Activated naive CD4-positive, alpha-beta T cell treated with anti-CD3 and anti-CD28 coated beads for 36 hours (primary cell): ENCODE measurements around the gene SEMA5B. TPM values are rescaled to one million over a fixed set of nuclear protein-coding genes. Genes with fewer than 3 reads are reported as not detected.

Experiments
- CTCF ChIA-PET: fragments of 350-600 bp; sonication (Branson Sonifier 250); formaldehyde crosslinking; loops from one replicate; lab custom pipeline; 2021; ENCODE audit warnings: antibody characterized with exemption; lab: Charles Lee
- DNase-seq: peaks from one replicate; pipeline ENCODE4 v3.0.0-alpha.2; 2020
- H3K27ac Mint-ChIP-seq: one replicate; pipeline ENCODE4 v1.8.0; 2021; ENCODE audit warnings: mild to moderate bottlenecking, mixed read lengths
- H3K27me3 Mint-ChIP-seq: one replicate; pipeline ENCODE4 v1.8.0; 2021; ENCODE audit warnings: low read depth, mixed read lengths
- H3K36me3 Mint-ChIP-seq: one replicate; pipeline ENCODE4 v1.8.0; 2021; ENCODE audit warnings: low read depth, mixed read lengths
- H3K4me1 Mint-ChIP-seq: one replicate; pipeline ENCODE4 v1.8.0; 2021; ENCODE audit warnings: low read depth, mixed read lengths
- H3K4me3 Mint-ChIP-seq: one replicate; pipeline ENCODE4 v1.8.0; 2021; ENCODE audit warnings: mild to moderate bottlenecking, moderate library complexity, mixed read lengths
- H3K9me3 Mint-ChIP-seq: one replicate; pipeline ENCODE4 v1.8.0; 2021; ENCODE audit warnings: mixed read lengths
- intact Hi-C: fragments of 100-400 bp; cut with micrococcal nuclease; formaldehyde crosslinking; loops from one replicate; pipeline ENCODE4 v1.15.1; 2023
- total RNA-seq, 2 experiments: library from RNA; stranded (reverse); gene quantifications; one replicate each; pipeline ENCODE4 v1.2.3, GENCODE V29; 2021

SEMA5B gene
- total RNA-seq, 2 experiments from 2014 or later: not detected

- no peak for DNase-seq
- Mint-ChIP-seq H3K36me3 (no peaks in the 10 kb centered on the region), H3K27me3 (peaks cover 14% of the 10 kb centered on the region), H3K4me3 (no peak overlapping the region), H3K27ac (no peak overlapping the region), H3K9me3 (no peaks in the 10 kb centered on the region), H3K4me1 (peaks cover 13% of the 10 kb centered on the region)
- CTCF ChIA-PET: no interaction called here
- intact Hi-C loops: no loop called here
Observed at GRCh38 chr3:122974764-122975162, 52.8 kb downstream of the SEMA5B start.

DNA sequence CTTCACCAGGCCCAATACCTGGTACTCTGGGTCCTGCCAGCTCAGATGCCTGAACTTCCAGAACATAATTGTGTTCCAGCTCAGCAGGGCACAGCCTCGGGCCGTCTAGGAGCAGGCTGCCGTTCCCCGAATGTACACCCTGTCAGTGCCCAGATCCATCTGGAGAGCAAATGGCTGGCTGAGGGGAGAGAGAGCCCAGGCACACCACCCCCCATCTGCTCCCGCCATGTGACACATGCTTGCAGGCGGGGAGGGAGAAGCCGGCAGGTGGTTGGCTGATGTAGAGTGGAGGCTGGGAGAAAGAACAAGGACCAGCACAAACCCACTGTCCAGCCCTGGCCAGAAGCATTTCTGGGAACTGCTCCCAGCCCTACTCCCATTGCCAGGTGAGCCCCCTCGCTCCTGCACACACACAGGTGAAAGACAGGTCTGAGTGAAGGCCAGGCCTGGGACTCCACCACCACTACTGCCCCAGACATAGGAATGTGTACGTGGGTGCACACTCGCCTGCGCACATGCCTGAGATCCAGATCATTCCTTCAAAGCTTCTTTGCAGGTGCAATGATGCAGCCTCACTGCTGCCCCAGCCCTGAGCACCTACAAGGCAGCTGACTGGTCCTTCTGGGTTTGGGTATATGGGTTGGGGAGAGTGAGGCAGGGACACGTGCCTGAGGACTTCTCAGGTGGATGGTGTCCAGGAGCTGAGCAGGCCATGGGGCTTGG is 53.5 kb downstream of the SEMA5B start:
- Mint-ChIP-seq H3K4me1 (peaks cover 13% of the 10 kb centered on the region), H3K36me3 (no peaks in the 10 kb centered on the region), H3K27me3 (peaks cover 14% of the 10 kb centered on the region), H3K27ac (no peak overlapping the region), H3K9me3 (no peaks in the 10 kb centered on the region), H3K4me3 (no peak overlapping the region)
- intact Hi-C loops: no loop called here
- CTCF ChIA-PET: no interaction called here
- no peak for DNase-seq

DNA sequence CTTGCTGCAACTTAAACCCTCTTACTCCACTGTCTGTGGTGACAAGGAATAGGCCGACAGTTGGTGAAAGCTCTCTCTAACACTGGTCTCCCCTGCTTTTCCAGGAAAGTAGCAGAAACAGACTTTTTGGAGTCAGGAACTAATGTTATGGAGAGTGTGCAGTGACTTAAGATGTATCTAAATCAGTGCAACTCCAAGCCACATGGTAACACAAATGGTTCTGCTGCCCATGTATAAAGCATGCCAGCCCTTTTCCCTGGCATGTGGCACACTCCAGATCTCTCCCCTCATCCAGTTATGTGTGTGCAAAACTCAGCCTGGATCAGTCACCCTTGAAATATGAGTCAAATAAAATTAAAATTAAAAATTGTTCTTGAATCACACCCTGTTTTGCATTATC is 55.4 kb downstream of the SEMA5B start:
- Mint-ChIP-seq H3K27me3 (peaks cover 14% of the 10 kb centered on the region), H3K27ac (no peak overlapping the region), H3K4me3 (no peak overlapping the region), H3K36me3 (no peaks in the 10 kb centered on the region), H3K4me1 (peaks cover 13% of the 10 kb centered on the region), H3K9me3 (no peaks in the 10 kb centered on the region)
- intact Hi-C loops: no loop called here
- DNase-seq: no peak
- CTCF ChIA-PET: no interaction called here

DNA sequence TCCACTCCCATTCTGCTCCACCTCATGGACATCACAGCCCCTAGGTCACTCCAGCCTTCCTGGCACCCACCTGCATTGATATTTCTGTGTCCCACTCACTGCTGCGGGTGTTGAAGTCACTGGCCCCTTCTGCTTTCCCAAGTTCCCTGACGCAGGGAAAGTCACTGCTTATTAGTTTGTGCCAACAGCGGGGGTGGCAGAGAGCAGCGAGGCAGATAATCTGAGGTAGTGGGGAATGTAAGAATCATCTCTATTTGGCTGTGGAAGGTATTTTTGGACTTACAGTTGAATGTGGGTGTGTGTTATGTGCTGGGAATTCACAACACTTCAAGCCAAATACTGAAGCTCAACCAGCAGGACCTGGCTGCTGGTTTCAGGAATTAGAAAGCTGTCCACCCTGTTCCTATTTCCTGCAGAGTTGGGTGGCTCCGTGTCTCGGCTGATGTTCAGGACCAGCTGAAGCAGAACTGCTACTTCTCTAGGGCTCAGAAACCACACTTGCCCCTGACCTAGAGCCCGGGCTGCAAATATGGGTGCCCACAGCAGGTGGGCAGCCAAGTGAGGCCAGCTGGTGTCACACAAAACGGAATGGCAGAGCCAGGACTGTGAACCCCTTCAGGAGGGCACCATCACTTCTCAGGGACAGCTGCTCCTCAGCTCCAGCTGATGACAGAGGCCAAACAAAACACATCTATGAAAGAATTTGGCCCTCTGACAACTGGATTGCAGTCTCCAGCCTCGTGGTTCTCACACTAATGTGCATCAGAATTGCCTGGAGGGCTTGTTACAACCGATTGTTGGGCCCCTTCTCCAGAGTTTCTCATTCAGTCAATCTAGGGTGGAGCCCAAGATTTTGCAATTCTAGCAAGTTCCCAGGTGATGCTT is 57.7 kb downstream of the SEMA5B start:
- CTCF ChIA-PET: no interaction called here
- no peak overlapping the region for H3K4me3 Mint-ChIP-seq
- intact Hi-C loops: no loop called here
- H3K27me3 Mint-ChIP-seq: peaks cover 6% of the 10 kb centered on the region
- no peak for DNase-seq
- H3K9me3 Mint-ChIP-seq: no peaks in the 10 kb centered on the region
- no peaks in the 10 kb centered on the region for H3K36me3 Mint-ChIP-seq
- H3K27ac Mint-ChIP-seq: no peak overlapping the region
- H3K4me1 Mint-ChIP-seq: peaks cover 1% of the 10 kb centered on the region

DNA sequence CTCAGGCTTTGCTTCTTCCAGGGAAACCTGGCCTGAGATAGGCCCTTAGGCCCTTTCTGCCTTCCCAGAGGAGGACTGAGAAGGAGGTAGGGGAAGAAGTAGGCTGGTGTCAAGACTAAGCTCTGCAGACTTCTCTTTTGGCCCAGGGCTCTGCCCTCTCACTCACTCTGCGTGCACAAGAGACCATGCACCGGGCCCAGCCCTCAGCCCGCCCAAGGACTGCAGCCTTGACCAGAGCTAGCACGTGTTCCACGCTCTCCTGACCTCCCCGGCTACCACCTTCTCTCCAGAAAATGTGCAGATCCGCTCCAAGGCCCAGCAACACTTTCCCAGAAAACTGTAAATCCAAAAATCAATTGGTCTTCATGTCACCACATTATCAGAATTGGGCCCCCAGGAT is 59.8 kb downstream of the SEMA5B start:
- CTCF ChIA-PET: no interaction called here
- H3K4me1 Mint-ChIP-seq: no peaks in the 10 kb centered on the region
- DNase-seq: no peak
- intact Hi-C loops: no loop called here
- no peak overlapping the region for H3K4me3 Mint-ChIP-seq
- H3K27ac Mint-ChIP-seq: no peak overlapping the region
- H3K27me3 Mint-ChIP-seq: no peaks in the 10 kb centered on the region
- no peaks in the 10 kb centered on the region for H3K9me3 Mint-ChIP-seq
- H3K36me3 Mint-ChIP-seq: no peaks in the 10 kb centered on the region

DNA sequence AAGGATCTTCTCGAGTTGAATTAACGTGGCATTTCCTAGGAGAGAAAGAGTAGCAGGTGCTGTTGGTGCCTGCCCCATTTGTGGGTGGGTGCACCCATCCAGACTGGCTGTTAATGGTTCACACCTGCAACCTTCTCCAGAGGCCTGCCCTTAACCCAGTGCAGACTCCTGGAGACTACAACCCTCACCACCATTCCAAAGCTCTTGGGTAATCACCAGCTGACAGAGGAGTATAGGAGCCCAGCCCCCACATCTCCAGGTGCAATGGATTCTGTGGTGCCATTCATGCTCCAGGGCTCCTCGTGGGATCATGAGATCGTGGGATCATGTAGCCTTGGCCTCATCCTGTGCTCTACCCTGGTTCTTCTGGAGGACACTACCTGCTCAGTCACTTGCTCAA is 60.2 kb downstream of the SEMA5B start:
- H3K4me1 Mint-ChIP-seq: no peaks in the 10 kb centered on the region
- DNase-seq: no peak
- no peak overlapping the region for H3K4me3 Mint-ChIP-seq
- H3K27me3 Mint-ChIP-seq: no peaks in the 10 kb centered on the region
- intact Hi-C loops: no loop called here
- H3K27ac Mint-ChIP-seq: no peak overlapping the region
- no peaks in the 10 kb centered on the region for H3K36me3 Mint-ChIP-seq
- CTCF ChIA-PET: no interaction called here
- H3K9me3 Mint-ChIP-seq: no peaks in the 10 kb centered on the region

DNA sequence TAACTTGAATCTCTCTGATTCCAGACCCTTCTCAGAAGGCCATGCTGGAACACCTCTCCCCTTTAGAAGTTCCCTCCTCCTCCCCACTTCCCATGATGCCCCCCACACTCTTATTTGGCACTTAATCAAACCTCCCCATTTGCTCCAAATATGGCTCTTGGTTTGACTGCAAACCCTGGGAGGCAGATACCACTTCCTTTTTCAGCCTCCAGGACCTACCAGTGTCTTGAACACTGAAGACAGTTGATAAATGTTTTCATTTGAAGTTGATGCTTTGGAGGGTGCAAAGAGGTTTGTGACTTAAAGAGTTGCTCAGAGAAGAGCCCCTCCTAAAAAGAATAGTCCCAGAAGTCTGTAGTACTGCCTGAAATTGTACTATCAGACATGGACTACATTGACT is 61.5 kb downstream of the SEMA5B start:
- Mint-ChIP-seq H3K27ac (no peak overlapping the region), H3K4me3 (no peak overlapping the region), H3K36me3 (no peaks in the 10 kb centered on the region), H3K9me3 (no peaks in the 10 kb centered on the region), H3K4me1 (no peaks in the 10 kb centered on the region), H3K27me3 (no peaks in the 10 kb centered on the region)
- no peak for DNase-seq
- CTCF ChIA-PET: interaction anchor here (0.7 kb wide), 1 partner anchor 74 kb away, joined by 3 read pairs; no protein-coding TSS in a partner anchor
- intact Hi-C loops: no loop called here

- Mint-ChIP-seq H3K27ac (no peak overlapping the region), H3K9me3 (no peaks in the 10 kb centered on the region), H3K27me3 (no peaks in the 10 kb centered on the region), H3K4me1 (no peaks in the 10 kb centered on the region), H3K36me3 (no peaks in the 10 kb centered on the region), H3K4me3 (no peak overlapping the region)
- no peak for DNase-seq
- intact Hi-C loops: no loop called here
- CTCF ChIA-PET: interaction anchor here (0.7 kb wide), 1 partner anchor 22 kb away, joined by 3 read pairs; no protein-coding TSS in a partner anchor
Observed at GRCh38 chr3:122964811-122965210, 62.8 kb downstream of the SEMA5B start.

- Mint-ChIP-seq H3K9me3 (no peaks in the 10 kb centered on the region), H3K27me3 (peaks cover 2% of the 10 kb centered on the region), H3K27ac (no peak overlapping the region), H3K36me3 (no peaks in the 10 kb centered on the region), H3K4me3 (no peak overlapping the region), H3K4me1 (no peaks in the 10 kb centered on the region)
- CTCF ChIA-PET: no interaction called here
- DNase-seq: no peak
- intact Hi-C loops: no loop called here
Observed at GRCh38 chr3:122962149-122962548, 65.4 kb downstream of the SEMA5B start.

- no peak overlapping the region for H3K4me3 Mint-ChIP-seq
- no peaks in the 10 kb centered on the region for H3K4me1 Mint-ChIP-seq
- CTCF ChIA-PET: no interaction called here
- no peak for DNase-seq
- H3K27ac Mint-ChIP-seq: no peak overlapping the region
- H3K27me3 Mint-ChIP-seq: peaks cover 3% of the 10 kb centered on the region
- intact Hi-C loops: no loop called here
- H3K9me3 Mint-ChIP-seq: no peaks in the 10 kb centered on the region
- H3K36me3 Mint-ChIP-seq: no peaks in the 10 kb centered on the region
Observed at GRCh38 chr3:122961146-122961545, 66.4 kb downstream of the SEMA5B start.

- no peak for DNase-seq
- H3K9me3 Mint-ChIP-seq: no peaks in the 10 kb centered on the region
- no peaks in the 10 kb centered on the region for H3K4me1 Mint-ChIP-seq
- H3K27me3 Mint-ChIP-seq: peaks cover 3% of the 10 kb centered on the region
- H3K4me3 Mint-ChIP-seq: no peak overlapping the region
- intact Hi-C loops: no loop called here
- no peaks in the 10 kb centered on the region for H3K36me3 Mint-ChIP-seq
- no peak overlapping the region for H3K27ac Mint-ChIP-seq
- CTCF ChIA-PET: no interaction called here
Observed at GRCh38 chr3:122960652-122961051, 66.9 kb downstream of the SEMA5B start.

DNA sequence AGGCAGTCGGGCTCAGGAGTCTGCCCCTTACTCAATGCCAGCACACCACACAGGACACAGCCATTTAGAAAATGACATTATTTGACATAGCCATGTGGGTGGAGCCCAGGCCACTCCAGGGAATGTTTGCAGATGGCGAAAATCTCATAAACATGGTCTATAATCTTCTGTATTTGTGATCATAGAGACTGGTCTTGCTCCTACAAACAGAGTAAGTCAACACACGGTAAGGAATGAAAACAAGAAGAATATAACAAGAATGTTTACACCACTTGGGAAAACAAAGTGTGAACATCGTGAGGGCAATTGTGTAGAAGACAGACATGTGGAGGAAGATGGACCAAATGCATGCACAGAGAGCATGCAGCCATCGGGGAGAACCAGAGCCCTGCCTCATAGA is 68.2 kb downstream of the SEMA5B start:
- H3K27ac Mint-ChIP-seq: no peak overlapping the region
- H3K4me1 Mint-ChIP-seq: no peaks in the 10 kb centered on the region
- no peak overlapping the region for H3K4me3 Mint-ChIP-seq
- intact Hi-C loops: no loop called here
- no peak for DNase-seq
- peaks cover 3% of the 10 kb centered on the region for H3K27me3 Mint-ChIP-seq
- CTCF ChIA-PET: no interaction called here
- no peaks in the 10 kb centered on the region for H3K36me3 Mint-ChIP-seq
- no peaks in the 10 kb centered on the region for H3K9me3 Mint-ChIP-seq
